HCT116 (cell line): ENCODE data around the gene GREM2.

Experiments used
- EZH2 ChIP-seq: fragments of 200-600 bp; sonication (generic); IDR thresholded peaks from 2 replicates; pipeline ENCODE4 v1.6.1; 2017; ENCODE audit warnings: antibody characterized with exemption, mixed run types
- POLR2A ChIP-seq: IDR thresholded peaks from 2 replicates; pipeline ENCODE4 v1.7.0; 2011; ENCODE audit warnings: borderline replicate concordance; ENCODE audit not compliant: insufficient read depth, insufficient read length; ENCODE audit errors: extremely low read depth
- POLR2AphosphoS5 ChIP-seq: IDR thresholded peaks from 2 replicates; pipeline ENCODE4 v1.6.1; 2011; ENCODE audit warnings: mild to moderate bottlenecking, low read depth, low read length, moderate library complexity
- RAD21 ChIP-seq: IDR thresholded peaks from 2 replicates; pipeline ENCODE4 v1.6.1; 2012; ENCODE audit warnings: low read depth, mild to moderate bottlenecking
- SIN3A ChIP-seq: IDR thresholded peaks from 2 replicates; pipeline ENCODE4 v1.6.1; 2012; ENCODE audit warnings: low read depth
- SRF ChIP-seq: IDR thresholded peaks from 2 replicates; pipeline ENCODE4 v1.6.1; 2012; ENCODE audit warnings: low read depth
- ZNF274 ChIP-seq: fragments of 200-500 bp; sonication (Bioruptor generic); IDR thresholded peaks from 2 replicates; pipeline ENCODE4 v1.6.1; 2014; ENCODE audit warnings: mild to moderate bottlenecking, low read depth, low read length, inconsistent platforms
- TF ChIP-seq, protein P1 (sequence below): IDR thresholded peaks from 2 replicates; pipeline ENCODE4 v1.6.1; 2012; ENCODE audit warnings: low read depth
- TF ChIP-seq, protein P2 (sequence below), 3 experiments: fragments of 200-600 bp in 1 of 3; sonication (generic) in 1 of 3; IDR thresholded peaks in 2 of 3; conservative IDR thresholded peaks in 1 of 3; 2 replicates each; pipeline ENCODE4 v1.5.1; 2012 to 2017; ENCODE audit warnings: low read depth in 2 of 3, low read length in 2 of 3, antibody characterized with exemption in 1 of 3, borderline replicate concordance in 1 of 3, control low read depth in 1 of 3, mild to moderate bottlenecking in 1 of 3, mixed read lengths in 1 of 3, mixed run types in 1 of 3, moderate library complexity in 1 of 3; ENCODE audit not compliant: insufficient read depth in 1 of 3
- TF ChIP-seq, protein P3 (sequence below): IDR thresholded peaks from 2 replicates; pipeline ENCODE4 v1.6.1; 2012

DNA sequence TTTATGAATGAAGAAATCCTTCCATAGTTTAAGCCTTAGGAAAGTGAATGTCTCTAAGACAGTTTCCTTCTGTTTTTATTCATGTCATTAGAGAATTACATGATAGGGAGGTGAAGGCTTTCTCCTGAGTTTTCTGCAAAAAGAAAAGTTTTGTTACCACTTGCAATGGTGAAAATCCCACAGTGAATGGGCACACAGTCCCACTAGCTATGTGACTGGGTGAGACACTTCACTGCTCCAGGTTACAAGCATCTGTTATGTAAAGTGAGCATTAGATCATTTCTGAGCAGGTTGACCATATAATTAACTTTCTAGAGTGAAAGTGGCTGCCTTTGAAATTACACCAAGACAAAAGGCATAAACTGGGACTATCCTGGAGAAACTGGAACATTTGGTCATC is 38.9 kb upstream of the GREM2 start:
- TF ChIP-seq, protein P1, sequence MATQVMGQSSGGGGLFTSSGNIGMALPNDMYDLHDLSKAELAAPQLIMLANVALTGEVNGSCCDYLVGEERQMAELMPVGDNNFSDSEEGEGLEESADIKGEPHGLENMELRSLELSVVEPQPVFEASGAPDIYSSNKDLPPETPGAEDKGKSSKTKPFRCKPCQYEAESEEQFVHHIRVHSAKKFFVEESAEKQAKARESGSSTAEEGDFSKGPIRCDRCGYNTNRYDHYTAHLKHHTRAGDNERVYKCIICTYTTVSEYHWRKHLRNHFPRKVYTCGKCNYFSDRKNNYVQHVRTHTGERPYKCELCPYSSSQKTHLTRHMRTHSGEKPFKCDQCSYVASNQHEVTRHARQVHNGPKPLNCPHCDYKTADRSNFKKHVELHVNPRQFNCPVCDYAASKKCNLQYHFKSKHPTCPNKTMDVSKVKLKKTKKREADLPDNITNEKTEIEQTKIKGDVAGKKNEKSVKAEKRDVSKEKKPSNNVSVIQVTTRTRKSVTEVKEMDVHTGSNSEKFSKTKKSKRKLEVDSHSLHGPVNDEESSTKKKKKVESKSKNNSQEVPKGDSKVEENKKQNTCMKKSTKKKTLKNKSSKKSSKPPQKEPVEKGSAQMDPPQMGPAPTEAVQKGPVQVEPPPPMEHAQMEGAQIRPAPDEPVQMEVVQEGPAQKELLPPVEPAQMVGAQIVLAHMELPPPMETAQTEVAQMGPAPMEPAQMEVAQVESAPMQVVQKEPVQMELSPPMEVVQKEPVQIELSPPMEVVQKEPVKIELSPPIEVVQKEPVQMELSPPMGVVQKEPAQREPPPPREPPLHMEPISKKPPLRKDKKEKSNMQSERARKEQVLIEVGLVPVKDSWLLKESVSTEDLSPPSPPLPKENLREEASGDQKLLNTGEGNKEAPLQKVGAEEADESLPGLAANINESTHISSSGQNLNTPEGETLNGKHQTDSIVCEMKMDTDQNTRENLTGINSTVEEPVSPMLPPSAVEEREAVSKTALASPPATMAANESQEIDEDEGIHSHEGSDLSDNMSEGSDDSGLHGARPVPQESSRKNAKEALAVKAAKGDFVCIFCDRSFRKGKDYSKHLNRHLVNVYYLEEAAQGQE = no peak
- TF ChIP-seq EZH2 (no peak), POLR2AphosphoS5 (no peak), SIN3A (no peak), ZNF274 (no peak), SRF (no peak), POLR2A (no peak), RAD21 (no peak)
- TF ChIP-seq, protein P2, sequence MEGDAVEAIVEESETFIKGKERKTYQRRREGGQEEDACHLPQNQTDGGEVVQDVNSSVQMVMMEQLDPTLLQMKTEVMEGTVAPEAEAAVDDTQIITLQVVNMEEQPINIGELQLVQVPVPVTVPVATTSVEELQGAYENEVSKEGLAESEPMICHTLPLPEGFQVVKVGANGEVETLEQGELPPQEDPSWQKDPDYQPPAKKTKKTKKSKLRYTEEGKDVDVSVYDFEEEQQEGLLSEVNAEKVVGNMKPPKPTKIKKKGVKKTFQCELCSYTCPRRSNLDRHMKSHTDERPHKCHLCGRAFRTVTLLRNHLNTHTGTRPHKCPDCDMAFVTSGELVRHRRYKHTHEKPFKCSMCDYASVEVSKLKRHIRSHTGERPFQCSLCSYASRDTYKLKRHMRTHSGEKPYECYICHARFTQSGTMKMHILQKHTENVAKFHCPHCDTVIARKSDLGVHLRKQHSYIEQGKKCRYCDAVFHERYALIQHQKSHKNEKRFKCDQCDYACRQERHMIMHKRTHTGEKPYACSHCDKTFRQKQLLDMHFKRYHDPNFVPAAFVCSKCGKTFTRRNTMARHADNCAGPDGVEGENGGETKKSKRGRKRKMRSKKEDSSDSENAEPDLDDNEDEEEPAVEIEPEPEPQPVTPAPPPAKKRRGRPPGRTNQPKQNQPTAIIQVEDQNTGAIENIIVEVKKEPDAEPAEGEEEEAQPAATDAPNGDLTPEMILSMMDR (IDR thresholded peaks at IDR 0.05 in 2 of 3, conservative IDR thresholded peaks at IDR 0.05 in 1 of 3; ENCODE audit: borderline replicate concordance in 1 of 3, insufficient read depth in 1 of 3, low read depth in 2 of 3, low read length in 2 of 3) = no peak
- TF ChIP-seq, protein P3, sequence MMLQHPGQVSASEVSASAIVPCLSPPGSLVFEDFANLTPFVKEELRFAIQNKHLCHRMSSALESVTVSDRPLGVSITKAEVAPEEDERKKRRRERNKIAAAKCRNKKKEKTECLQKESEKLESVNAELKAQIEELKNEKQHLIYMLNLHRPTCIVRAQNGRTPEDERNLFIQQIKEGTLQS = no peak
